ENCODE data around the gene MAN1A2. TPM values are rescaled to one million over a fixed set of nuclear protein-coding genes. Genes with fewer than 3 reads are reported as not detected.
A peak's percentile ranks its signal among the peaks of the same experiment; 100 is the strongest.

MAN1A2 gene
- total and polyA plus RNA-seq, 3 experiments from 2014 or later: 23.1 to 26.9 (median 24.0) TPM

DNA sequence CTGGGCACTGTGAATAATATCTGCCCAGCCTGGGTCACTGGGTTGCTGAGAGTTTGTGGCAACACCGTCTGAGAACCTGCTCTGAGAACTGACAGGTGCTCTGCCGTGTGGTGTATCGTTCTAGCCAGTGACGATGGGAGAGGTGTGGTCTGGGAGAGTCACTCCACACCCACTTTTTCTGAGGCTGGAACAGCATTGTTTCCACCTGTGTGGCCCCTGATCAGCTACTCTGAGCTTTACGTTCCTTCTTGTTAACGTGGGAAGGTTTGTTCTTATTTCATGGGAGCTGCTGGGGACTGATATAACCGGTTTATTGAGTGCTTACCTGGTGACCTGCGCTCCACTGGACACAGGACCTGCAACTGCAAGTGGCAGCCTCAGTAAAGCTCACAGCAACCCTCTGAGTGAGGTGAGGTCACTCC, 203.8 kb downstream of the MAN1A2 start:
- ChIA-PET POLR2A (no interaction called here), CTCF (interaction anchor here (0.7 kb wide), 1 partner anchor 35 kb away, joined by 3 read pairs; no protein-coding TSS in a partner anchor)
- H3K9me3 ChIP-seq (ENCODE audit: low read length): no peaks in the 10 kb centered on the region
- H3K4me1 Mint-ChIP-seq: peaks cover 14 to 27% (median 21%) of the 10 kb centered on the region in 3 donors
- H3K27me3 Mint-ChIP-seq: no peaks in the 10 kb centered on the region
- no peak overlapping the region for H3K27ac ChIP-seq (ENCODE audit: low read depth, low read length)
- no peak overlapping the region for H3K4me3 ChIP-seq (ENCODE audit: low read length)
- H3K4me1 ChIP-seq (ENCODE audit: insufficient read depth, low read length): peaks cover 16% of the 10 kb centered on the region
- H3K4me3 Mint-ChIP-seq: no peak overlapping the region
- DNase-seq: no peak
- H3K36me3 ChIP-seq (ENCODE audit: insufficient read depth, low read length): no peaks in the 10 kb centered on the region
- H3K27me3 ChIP-seq (ENCODE audit: insufficient read depth, low read length, poor library complexity, severe bottlenecking): no peaks in the 10 kb centered on the region
- peaks cover 0 to 2% (median 0%) of the 10 kb centered on the region in 3 donors for H3K36me3 Mint-ChIP-seq
- H3K9me3 Mint-ChIP-seq: no peaks in the 10 kb centered on the region
- no peak overlapping the region for H3K27ac Mint-ChIP-seq

DNA sequence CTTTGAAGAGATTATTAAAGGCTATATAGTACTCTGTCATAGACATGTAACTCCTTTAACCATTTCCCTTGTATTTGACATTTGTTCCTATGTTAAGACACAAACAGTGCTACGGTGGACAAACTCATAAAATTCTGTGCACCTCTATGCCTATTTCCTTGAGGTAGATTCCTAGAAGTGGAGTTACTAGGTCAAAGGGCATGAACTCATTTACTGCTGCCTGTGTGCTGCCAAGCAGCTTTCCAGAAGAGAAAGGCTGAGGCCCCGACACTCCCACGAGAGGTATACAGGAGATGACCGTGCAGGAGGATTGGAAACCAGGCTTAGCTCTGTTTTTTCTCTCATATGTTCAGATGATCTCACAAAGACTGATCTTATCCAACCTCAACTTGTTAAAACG, 204.2 kb downstream of the MAN1A2 start:
- H3K4me3 ChIP-seq (ENCODE audit: low read length): no peak overlapping the region
- ChIA-PET POLR2A (no interaction called here), CTCF (no interaction called here)
- no peaks in the 10 kb centered on the region for H3K9me3 Mint-ChIP-seq
- DNase-seq: no peak
- no peaks in the 10 kb centered on the region for H3K27me3 Mint-ChIP-seq
- H3K4me1 Mint-ChIP-seq: peaks cover 14 to 27% (median 21%) of the 10 kb centered on the region in 3 donors
- no peaks in the 10 kb centered on the region for H3K9me3 ChIP-seq (ENCODE audit: low read length)
- no peak overlapping the region for H3K27ac ChIP-seq (ENCODE audit: low read depth, low read length)
- peak overlapping the region in 1 of 7 donors; percentile 39 for H3K4me3 Mint-ChIP-seq
- peaks cover 16% of the 10 kb centered on the region for H3K4me1 ChIP-seq (ENCODE audit: insufficient read depth, low read length)
- H3K27ac Mint-ChIP-seq: peak overlapping the region in 1 of 8 donors; percentile 42
- H3K27me3 ChIP-seq (ENCODE audit: insufficient read depth, low read length, poor library complexity, severe bottlenecking): no peaks in the 10 kb centered on the region
- H3K36me3 ChIP-seq (ENCODE audit: insufficient read depth, low read length): no peaks in the 10 kb centered on the region
- peaks cover 0 to 2% (median 0%) of the 10 kb centered on the region in 3 donors for H3K36me3 Mint-ChIP-seq

DNA sequence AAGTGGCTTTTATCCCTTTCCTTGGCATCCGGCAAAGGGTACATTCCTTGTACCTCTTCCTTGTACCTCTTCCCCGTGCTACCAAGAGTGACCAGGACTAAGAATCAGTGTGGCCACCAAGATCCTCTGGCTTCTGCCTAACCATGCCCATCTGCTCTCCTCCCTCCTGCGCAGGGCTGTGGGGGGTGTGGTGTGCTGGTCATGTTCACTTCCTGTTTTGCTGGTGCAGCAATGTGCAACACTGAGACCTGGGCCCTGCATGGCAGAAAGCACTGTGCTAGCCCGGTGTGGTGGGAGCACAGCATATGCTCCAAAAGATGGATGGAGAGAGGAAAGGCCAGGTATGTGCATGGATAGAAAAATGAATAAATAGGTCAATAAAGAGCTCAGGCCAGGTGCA, 205.3 kb downstream of the MAN1A2 start:
- no peaks in the 10 kb centered on the region for H3K9me3 ChIP-seq (ENCODE audit: low read length)

DNA sequence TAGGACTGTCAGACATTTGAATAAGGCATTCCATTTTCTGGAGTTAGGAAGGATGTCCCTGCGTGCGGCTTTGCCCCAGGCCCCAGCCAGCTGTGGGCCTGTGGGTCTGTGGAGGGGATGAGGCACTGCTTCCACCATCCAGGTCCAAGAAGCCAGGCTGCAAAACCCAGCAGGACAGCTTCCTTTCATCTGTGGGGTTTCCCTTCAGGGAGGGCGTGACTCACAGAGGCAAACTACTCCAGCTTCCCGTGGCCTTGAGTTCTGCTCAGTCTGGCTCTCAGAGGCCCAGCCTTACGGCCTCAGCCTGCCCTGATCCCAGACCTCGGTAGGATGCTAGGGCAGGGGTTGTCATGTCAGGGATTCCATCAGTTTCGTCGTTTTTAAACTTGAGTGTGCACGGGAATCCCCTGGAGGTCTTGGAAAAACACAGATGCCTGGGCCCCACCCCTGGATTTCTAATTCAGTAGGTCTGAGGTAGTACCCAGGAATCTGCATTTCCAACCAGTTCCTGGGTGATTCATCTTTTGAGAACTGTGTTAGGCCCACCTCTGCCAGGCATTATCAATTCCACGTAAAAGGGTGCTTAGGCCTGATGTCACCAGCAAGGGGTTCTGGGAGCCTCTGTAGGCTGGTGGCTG, 206.3 kb downstream of the MAN1A2 start:
- H3K9me3 ChIP-seq (ENCODE audit: low read length): no peaks in the 10 kb centered on the region

More for the DNA sequence above, 205.3 kb downstream of the MAN1A2 start:
- H3K4me3 ChIP-seq (ENCODE audit: low read length): no peak overlapping the region
- Mint-ChIP-seq H3K27ac (peak overlapping the region in 5 of 8 donors; percentile 12 to 91 (median 47)), H3K36me3 (no peaks in the 10 kb centered on the region), H3K4me3 (peak overlapping the region in 5 of 7 donors; percentile 1 to 66 (median 14)), H3K9me3 (no peaks in the 10 kb centered on the region), H3K4me1 (peaks cover 14 to 27% (median 21%) of the 10 kb centered on the region in 3 donors), H3K27me3 (no peaks in the 10 kb centered on the region)
- DNase-seq: peak; percentile 6 to 64 (median 14)
- H3K27ac ChIP-seq (ENCODE audit: low read depth, low read length): no peak overlapping the region
- ChIA-PET CTCF (no interaction called here), POLR2A (no interaction called here)
- no peaks in the 10 kb centered on the region for H3K27me3 ChIP-seq (ENCODE audit: insufficient read depth, low read length, poor library complexity, severe bottlenecking)
- no peaks in the 10 kb centered on the region for H3K36me3 ChIP-seq (ENCODE audit: insufficient read depth, low read length)
- H3K4me1 ChIP-seq (ENCODE audit: insufficient read depth, low read length): peaks cover 16% of the 10 kb centered on the region

DNA sequence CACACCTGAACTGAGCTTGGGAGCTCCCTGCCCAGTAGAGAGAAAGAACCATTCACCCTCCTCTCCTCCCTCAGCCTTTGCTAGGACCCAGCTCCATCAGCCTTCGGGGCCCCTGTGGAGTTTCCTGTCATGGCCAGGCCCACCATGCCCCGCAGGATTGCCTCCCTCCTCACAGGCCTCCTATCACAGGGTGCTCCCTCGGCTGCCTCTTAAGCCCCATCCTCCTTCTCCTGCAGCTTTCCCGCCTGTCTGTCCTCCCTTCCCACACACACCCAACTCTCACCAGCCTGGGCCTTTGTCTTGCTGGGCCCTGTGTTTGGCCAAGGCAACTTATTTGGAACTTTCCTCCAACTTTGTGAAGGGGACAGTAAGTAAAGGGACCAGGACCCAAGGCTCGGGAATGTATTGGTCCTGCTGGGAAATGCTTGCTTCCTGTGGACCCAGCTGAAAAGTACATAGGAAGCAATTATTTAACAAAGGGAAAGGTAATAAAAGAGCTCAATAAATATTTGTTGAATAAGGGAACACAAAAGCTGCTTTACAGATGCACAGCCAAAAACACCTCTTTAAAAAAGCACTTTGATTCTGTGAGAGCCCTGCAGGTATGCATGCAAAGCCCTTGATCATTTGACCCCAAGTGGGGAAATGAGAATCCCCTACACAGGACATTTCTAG, 207.0 kb downstream of the MAN1A2 start:
- Mint-ChIP-seq H3K9me3 (no peaks in the 10 kb centered on the region), H3K4me1 (peaks cover 14 to 27% (median 21%) of the 10 kb centered on the region in 3 donors), H3K4me3 (no peak overlapping the region), H3K27me3 (no peaks in the 10 kb centered on the region), H3K27ac (peak overlapping the region in 4 of 8 donors; percentile 0 to 78 (median 70)), H3K36me3 (no peaks in the 10 kb centered on the region)
- no peak for DNase-seq
- Histone ChIP-seq H3K4me3 (ENCODE audit: low read length) (no peak overlapping the region), H3K9me3 (ENCODE audit: low read length) (no peaks in the 10 kb centered on the region), H3K27me3 (ENCODE audit: insufficient read depth, low read length, poor library complexity, severe bottlenecking) (no peaks in the 10 kb centered on the region), H3K27ac (ENCODE audit: low read depth, low read length) (no peak overlapping the region), H3K4me1 (ENCODE audit: insufficient read depth, low read length) (peaks cover 16% of the 10 kb centered on the region), H3K36me3 (ENCODE audit: insufficient read depth, low read length) (no peaks in the 10 kb centered on the region)
- POLR2A ChIA-PET: no interaction called here
- CTCF ChIA-PET: interaction anchor here (3.7 kb wide), 1 partner anchor 39 kb away, joined by 13 read pairs; no protein-coding TSS in a partner anchor

More for the DNA sequence above, 206.3 kb downstream of the MAN1A2 start:
- H3K36me3 Mint-ChIP-seq: no peaks in the 10 kb centered on the region
- no peak for DNase-seq
- no peak overlapping the region for H3K4me3 Mint-ChIP-seq
- CTCF ChIA-PET: interaction anchor here (0.7 to 0.8 kb wide), 2 partner anchors 18 to 38 kb away, joined by 3 to 4 read pairs; no protein-coding TSS in a partner anchor
- peaks cover 14 to 27% (median 21%) of the 10 kb centered on the region in 3 donors for H3K4me1 Mint-ChIP-seq
- Histone ChIP-seq H3K27ac (ENCODE audit: low read depth, low read length) (no peak overlapping the region), H3K27me3 (ENCODE audit: insufficient read depth, low read length, poor library complexity, severe bottlenecking) (no peaks in the 10 kb centered on the region), H3K36me3 (ENCODE audit: insufficient read depth, low read length) (no peaks in the 10 kb centered on the region), H3K4me1 (ENCODE audit: insufficient read depth, low read length) (peaks cover 16% of the 10 kb centered on the region), H3K4me3 (ENCODE audit: low read length) (no peak overlapping the region)
- POLR2A ChIA-PET: interaction anchor here (1.2 kb wide), 1 partner anchor 10 kb away, joined by 3 read pairs; no protein-coding TSS in a partner anchor
- H3K27ac Mint-ChIP-seq: peak overlapping the region in 2 of 8 donors; percentile 46 to 75
- H3K27me3 Mint-ChIP-seq: no peaks in the 10 kb centered on the region
- no peaks in the 10 kb centered on the region for H3K9me3 Mint-ChIP-seq

DNA sequence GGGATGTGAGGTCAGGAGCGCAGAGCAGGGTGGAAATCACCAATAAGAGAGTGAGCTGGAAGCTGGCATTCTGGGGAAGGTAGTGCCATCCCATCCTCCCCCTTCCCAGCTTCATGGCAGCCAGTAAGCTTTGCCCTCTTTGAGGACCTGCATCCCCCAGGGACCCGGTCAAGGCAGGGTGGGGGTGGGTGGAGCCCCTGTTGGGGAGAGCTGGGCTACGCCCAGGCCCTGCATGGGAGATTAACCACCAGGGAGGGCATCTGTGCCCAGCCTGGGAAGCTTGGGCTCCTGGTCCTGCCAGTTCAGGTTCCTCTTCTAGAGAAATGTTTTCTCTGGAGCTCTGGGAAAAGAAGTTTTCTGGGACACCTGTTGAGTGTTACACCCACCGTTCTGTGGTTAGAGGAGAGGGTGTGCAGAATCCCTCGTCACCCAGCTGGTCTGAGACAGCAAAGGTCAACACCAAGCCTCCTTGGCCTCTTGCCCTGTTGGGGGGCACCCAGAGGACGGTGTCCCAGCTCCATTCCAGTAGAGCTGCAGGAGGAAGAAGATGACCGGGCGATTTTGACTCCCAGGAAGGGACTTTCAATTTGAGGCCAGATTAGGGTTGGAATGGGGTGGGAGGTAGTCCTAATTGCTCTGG, 208.5 kb downstream of the MAN1A2 start:
- DNase-seq: no peak
- ChIA-PET POLR2A (no interaction called here), CTCF (interaction anchor here (1.1 to 3.7 kb wide), 3 partner anchors 40 to 178 kb away, joined by 5 to 13 read pairs (median 5); no protein-coding TSS in a partner anchor)
- Mint-ChIP-seq H3K9me3 (no peaks in the 10 kb centered on the region), H3K27ac (peak overlapping the region in 1 of 8 donors; percentile 14), H3K36me3 (no peaks in the 10 kb centered on the region), H3K4me3 (no peak overlapping the region), H3K4me1 (peaks cover 14 to 27% (median 21%) of the 10 kb centered on the region in 3 donors), H3K27me3 (no peaks in the 10 kb centered on the region)
- Histone ChIP-seq H3K27me3 (ENCODE audit: insufficient read depth, low read length, poor library complexity, severe bottlenecking) (no peaks in the 10 kb centered on the region), H3K4me1 (ENCODE audit: insufficient read depth, low read length) (peaks cover 16% of the 10 kb centered on the region), H3K9me3 (ENCODE audit: low read length) (no peaks in the 10 kb centered on the region), H3K4me3 (ENCODE audit: low read length) (no peak overlapping the region), H3K27ac (ENCODE audit: low read depth, low read length) (no peak overlapping the region), H3K36me3 (ENCODE audit: insufficient read depth, low read length) (no peaks in the 10 kb centered on the region)

DNA sequence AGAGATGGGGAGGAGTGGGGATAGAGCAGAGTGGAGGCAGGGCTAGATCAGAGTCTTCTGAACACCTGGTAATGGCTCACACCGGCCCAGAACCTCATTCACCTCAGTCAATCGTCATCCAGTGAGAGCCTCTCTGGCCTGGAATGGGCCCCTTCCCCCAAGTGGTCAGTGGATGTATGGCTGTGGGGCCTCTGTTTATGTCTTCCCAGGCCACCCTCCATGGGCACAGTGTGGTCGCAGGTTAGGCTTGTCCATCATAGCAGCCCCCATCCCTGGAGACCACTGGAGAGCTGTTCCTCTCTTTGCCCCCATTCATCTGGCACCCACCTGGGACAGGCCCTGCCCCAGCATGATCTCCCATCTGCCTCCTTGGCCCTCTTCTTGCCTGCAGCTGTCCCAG, 209.0 kb downstream of the MAN1A2 start:
- peaks cover 14 to 27% (median 21%) of the 10 kb centered on the region in 3 donors for H3K4me1 Mint-ChIP-seq
- DNase-seq: no peak
- H3K36me3 ChIP-seq (ENCODE audit: insufficient read depth, low read length): no peaks in the 10 kb centered on the region
- no peak overlapping the region for H3K27ac Mint-ChIP-seq
- no peaks in the 10 kb centered on the region for H3K9me3 Mint-ChIP-seq
- peaks cover 16% of the 10 kb centered on the region for H3K4me1 ChIP-seq (ENCODE audit: insufficient read depth, low read length)
- no peaks in the 10 kb centered on the region for H3K36me3 Mint-ChIP-seq
- H3K27me3 ChIP-seq (ENCODE audit: insufficient read depth, low read length, poor library complexity, severe bottlenecking): no peaks in the 10 kb centered on the region
- H3K27ac ChIP-seq (ENCODE audit: low read depth, low read length): no peak overlapping the region
- H3K27me3 Mint-ChIP-seq: no peaks in the 10 kb centered on the region
- no peaks in the 10 kb centered on the region for H3K9me3 ChIP-seq (ENCODE audit: low read length)
- no peak overlapping the region for H3K4me3 Mint-ChIP-seq
- ChIA-PET POLR2A (no interaction called here), CTCF (interaction anchor here (1.1 to 3.7 kb wide), 3 partner anchors 41 to 178 kb away, joined by 5 to 13 read pairs (median 5); no protein-coding TSS in a partner anchor)
- H3K4me3 ChIP-seq (ENCODE audit: low read length): no peak overlapping the region

Measured in CD8-positive, alpha-beta memory T cell (primary cell).